ACHN (cell line): ENCODE data around the gene FBXW11.
"Not testable (repeated sequence)": the region's sequence is repeated elsewhere in the genome, so short reads cannot be mapped to it uniquely, and the experiment has no call there.

ENCODE experiments used
- DNase-seq: peaks from one replicate; pipeline ENCODE4 v3.0.0-alpha.2; 2015
- in situ Hi-C: cut with HindIII; loops from 2 replicates; pipeline ENCODE4 v1.10.0; 2017; ENCODE audit warnings: low sequenced_read_pairs, low pct_ligation_motif_present, low pct_unique_long_range_greater_than_20kb

The FBXW11 gene

GRCh38 chr5:171899792-171900191, 106.6 kb downstream of the FBXW11 start:
- in situ Hi-C loops = no loop called here
- DNase-seq = no peak

GRCh38 chr5:171898879-171899278, 107.6 kb downstream of the FBXW11 start:
- in situ Hi-C loops = no loop called here
- no peak for DNase-seq

- no peak for DNase-seq
- in situ Hi-C loops = no loop called here
Measured at GRCh38 chr5:171898386-171898785, 108.1 kb downstream of the FBXW11 start.

- in situ Hi-C loops = no loop called here
- no peak for DNase-seq
Measured at GRCh38 chr5:171897231-171897630, 109.2 kb downstream of the FBXW11 start.

- in situ Hi-C loops = no loop called here
- DNase-seq = no peak
Measured at GRCh38 chr5:171895081-171895480, 111.4 kb downstream of the FBXW11 start.

- no peak for DNase-seq
- in situ Hi-C loops = no loop called here
Measured at GRCh38 chr5:171893290-171893886, 113.0 kb downstream of the FBXW11 start.

- in situ Hi-C loops = no loop called here
- no peak for DNase-seq
Measured at GRCh38 chr5:171891595-171891994, 114.8 kb downstream of the FBXW11 start.

GRCh38 chr5:171891150-171891549, 115.3 kb downstream of the FBXW11 start:
- in situ Hi-C loops = no loop called here
- no peak for DNase-seq

- no peak for DNase-seq
- in situ Hi-C loops = no loop called here
Measured at GRCh38 chr5:171888051-171888481, 118.4 kb downstream of the FBXW11 start.

GRCh38 chr5:171886037-171886436, 120.4 kb downstream of the FBXW11 start:
- in situ Hi-C loops = not testable (repeated sequence)

GRCh38 chr5:171882118-171882517, 124.3 kb downstream of the FBXW11 start:
- DNase-seq = no peak
- in situ Hi-C loops = no loop called here

More at GRCh38 chr5:171886037-171886436, 120.4 kb downstream of the FBXW11 start:
- DNase-seq = not testable (repeated sequence)

- no peak for DNase-seq
- in situ Hi-C loops = no loop called here
Measured at GRCh38 chr5:171874234-171874633, 132.2 kb downstream of the FBXW11 start.

GRCh38 chr5:171872666-171873065, 133.8 kb downstream of the FBXW11 start:
- no peak for DNase-seq
- in situ Hi-C loops = no loop called here

- in situ Hi-C loops = no loop called here
- no peak for DNase-seq
Measured at GRCh38 chr5:171871711-171872110, 134.7 kb downstream of the FBXW11 start.

GRCh38 chr5:171869956-171870355, 136.5 kb downstream of the FBXW11 start:
- in situ Hi-C loops = no loop called here
- no peak for DNase-seq

GRCh38 chr5:171868236-171868635, 138.2 kb downstream of the FBXW11 start:
- in situ Hi-C loops = no loop called here

GRCh38 chr5:171867786-171868185, 138.7 kb downstream of the FBXW11 start:
- in situ Hi-C loops = no loop called here
- DNase-seq = no peak

More at GRCh38 chr5:171868236-171868635, 138.2 kb downstream of the FBXW11 start:
- DNase-seq = no peak

- no peak for DNase-seq
- in situ Hi-C loops = no loop called here
Measured at GRCh38 chr5:171865471-171865870, 141.0 kb downstream of the FBXW11 start.

- no peak for DNase-seq
- in situ Hi-C loops = no loop called here
Measured at GRCh38 chr5:171863935-171864334, 142.5 kb downstream of the FBXW11 start.

- no peak for DNase-seq
- in situ Hi-C loops = no loop called here
Measured at GRCh38 chr5:171862624-171863023, 143.8 kb downstream of the FBXW11 start.

- no peak for DNase-seq
- in situ Hi-C loops = no loop called here
Measured at GRCh38 chr5:171861381-171861780, 145.1 kb downstream of the FBXW11 start.
